Measurements from ENCODE around the gene ASAP2. TPM values are rescaled to one million over a fixed set of nuclear protein-coding genes. Genes with fewer than 3 reads are reported as not detected.
A peak's percentile ranks its signal among the peaks of the same experiment; 100 is the strongest.

Gene ASAP2
- total RNA-seq, 1 donor = 66.2 TPM

DNA sequence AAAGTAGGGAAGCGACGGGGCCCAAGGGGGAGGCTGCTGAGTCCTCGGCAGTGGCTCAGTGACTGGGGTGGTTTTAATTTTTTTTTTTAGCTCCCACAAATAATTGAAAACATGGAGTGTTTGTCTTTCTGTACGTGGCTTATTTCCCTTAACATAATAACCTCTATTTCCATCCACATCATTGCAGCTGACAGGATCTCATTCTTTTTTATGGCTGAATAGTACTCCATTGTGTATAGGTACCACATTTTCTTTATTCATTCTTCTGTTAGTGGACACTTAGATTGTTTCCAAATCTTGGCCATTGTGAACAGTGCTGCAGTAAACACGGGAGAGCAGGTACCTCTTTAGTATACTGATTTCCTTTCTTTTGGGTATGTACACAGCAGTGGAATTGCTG is 65.1 kb downstream of the ASAP2 start:
- Histone ChIP-seq H3K9me3 (ENCODE audit: low read depth, low read length) (no peaks in the 10 kb centered on the region), H3K79me2 (ENCODE audit: insufficient read depth, low read length) (peaks cover 97% of the 10 kb centered on the region), H3K36me3 (ENCODE audit: insufficient read depth, low read length) (no peaks in the 10 kb centered on the region), H3K4me2 (ENCODE audit: insufficient read depth, low read length) (no peak overlapping the region), H3K4me1 (ENCODE audit: insufficient read depth, low read length) (peaks cover 11% of the 10 kb centered on the region), H4K20me1 (ENCODE audit: insufficient read depth, low read length) (peaks cover 2% of the 10 kb centered on the region), H3K27ac (ENCODE audit: low read depth, low read length) (no peak overlapping the region), H3K4me3 (ENCODE audit: insufficient read depth, low read length) (no peak overlapping the region), H2AFZ (ENCODE audit: low read length) (no peak overlapping the region), H3K27me3 (ENCODE audit: insufficient read depth, low read length) (no peaks in the 10 kb centered on the region)
- TF ChIP-seq, protein P1, sequence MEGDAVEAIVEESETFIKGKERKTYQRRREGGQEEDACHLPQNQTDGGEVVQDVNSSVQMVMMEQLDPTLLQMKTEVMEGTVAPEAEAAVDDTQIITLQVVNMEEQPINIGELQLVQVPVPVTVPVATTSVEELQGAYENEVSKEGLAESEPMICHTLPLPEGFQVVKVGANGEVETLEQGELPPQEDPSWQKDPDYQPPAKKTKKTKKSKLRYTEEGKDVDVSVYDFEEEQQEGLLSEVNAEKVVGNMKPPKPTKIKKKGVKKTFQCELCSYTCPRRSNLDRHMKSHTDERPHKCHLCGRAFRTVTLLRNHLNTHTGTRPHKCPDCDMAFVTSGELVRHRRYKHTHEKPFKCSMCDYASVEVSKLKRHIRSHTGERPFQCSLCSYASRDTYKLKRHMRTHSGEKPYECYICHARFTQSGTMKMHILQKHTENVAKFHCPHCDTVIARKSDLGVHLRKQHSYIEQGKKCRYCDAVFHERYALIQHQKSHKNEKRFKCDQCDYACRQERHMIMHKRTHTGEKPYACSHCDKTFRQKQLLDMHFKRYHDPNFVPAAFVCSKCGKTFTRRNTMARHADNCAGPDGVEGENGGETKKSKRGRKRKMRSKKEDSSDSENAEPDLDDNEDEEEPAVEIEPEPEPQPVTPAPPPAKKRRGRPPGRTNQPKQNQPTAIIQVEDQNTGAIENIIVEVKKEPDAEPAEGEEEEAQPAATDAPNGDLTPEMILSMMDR (IDR thresholded peaks at IDR 0.05; ENCODE audit: extremely low read depth, low read depth, low read length) = no peak
- no peak for DNase-seq (ENCODE audit: insufficient read length, low spot score, missing footprints)

DNA sequence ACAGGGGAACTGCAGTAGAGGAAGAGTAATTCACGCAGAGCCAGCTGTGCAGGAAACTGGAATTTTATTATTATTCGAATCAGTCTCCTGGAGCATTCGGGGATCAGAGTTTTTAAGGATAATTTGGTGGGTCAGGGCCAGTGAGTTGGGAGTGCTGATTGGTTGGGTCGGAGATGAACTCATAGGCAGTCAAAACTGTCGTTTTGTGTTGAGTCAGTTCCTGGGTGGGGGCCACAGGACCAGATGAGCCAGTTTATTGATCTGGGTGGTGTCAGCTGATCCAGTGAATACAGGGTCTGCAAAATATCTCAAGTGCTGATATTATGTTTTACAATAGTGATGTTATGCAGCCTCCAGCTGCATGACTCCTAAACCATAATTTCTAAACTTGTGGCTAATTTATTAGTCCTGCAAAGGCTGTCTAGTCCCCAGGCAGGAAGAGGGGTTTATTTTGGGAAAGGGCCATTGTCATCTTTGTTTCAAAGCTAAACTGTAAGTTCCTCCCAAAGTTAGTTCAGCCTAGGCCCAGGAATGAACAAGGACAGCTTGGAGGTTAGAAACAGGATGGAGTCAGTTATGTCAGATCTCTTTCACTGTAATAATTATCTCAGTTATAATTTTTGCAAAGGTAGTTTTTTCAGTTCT is 67.0 kb downstream of the ASAP2 start:
- no peaks in the 10 kb centered on the region for H3K36me3 ChIP-seq (ENCODE audit: insufficient read depth, low read length)
- peak overlapping the region; percentile 22 for H3K4me2 ChIP-seq (ENCODE audit: insufficient read depth, low read length)
- H2AFZ ChIP-seq (ENCODE audit: low read length) = no peak overlapping the region
- no peak for DNase-seq (ENCODE audit: insufficient read length, low spot score, missing footprints)
- peaks cover 2% of the 10 kb centered on the region for H4K20me1 ChIP-seq (ENCODE audit: insufficient read depth, low read length)
- no peaks in the 10 kb centered on the region for H3K9me3 ChIP-seq (ENCODE audit: low read depth, low read length)
- TF ChIP-seq, protein P1 (IDR thresholded peaks at IDR 0.05; ENCODE audit: extremely low read depth, low read depth, low read length) = no peak
- H3K4me3 ChIP-seq (ENCODE audit: insufficient read depth, low read length) = no peak overlapping the region
- H3K79me2 ChIP-seq (ENCODE audit: insufficient read depth, low read length) = peaks cover 98% of the 10 kb centered on the region
- H3K27me3 ChIP-seq (ENCODE audit: insufficient read depth, low read length) = no peaks in the 10 kb centered on the region
- peaks cover 10% of the 10 kb centered on the region for H3K4me1 ChIP-seq (ENCODE audit: insufficient read depth, low read length)
- H3K27ac ChIP-seq (ENCODE audit: low read depth, low read length) = peak overlapping the region; percentile 56

DNA sequence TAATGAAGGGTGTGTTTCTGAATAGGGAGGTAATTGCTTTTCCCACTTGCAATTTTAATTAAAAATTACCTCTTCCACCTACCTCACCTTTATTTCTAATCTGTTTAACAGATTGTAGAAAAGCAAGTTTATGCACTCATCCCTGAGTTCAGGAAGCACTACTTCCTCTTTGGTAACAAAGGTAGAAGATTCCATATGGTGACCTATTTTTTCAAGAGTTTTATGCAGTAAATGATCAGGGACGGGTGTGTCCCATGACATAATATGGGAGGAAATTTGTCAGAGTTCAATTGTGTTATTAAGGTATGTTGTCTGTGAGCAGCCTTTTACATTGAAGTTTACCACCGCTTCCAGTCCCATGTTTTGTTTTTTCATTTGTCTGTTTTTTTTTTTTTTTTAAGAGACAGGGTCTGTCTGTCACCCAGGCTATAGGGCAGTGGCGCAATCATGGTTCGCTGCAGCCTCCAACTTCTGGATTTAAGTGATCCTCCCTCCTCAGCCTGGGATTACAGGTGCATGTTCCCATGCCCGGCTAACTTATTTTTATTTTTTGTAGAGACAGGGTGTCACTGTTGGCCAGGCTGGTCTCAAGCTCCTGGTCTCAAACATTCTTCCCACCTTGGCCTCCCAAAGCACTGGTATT is 68.2 kb downstream of the ASAP2 start:
- peaks cover 96% of the 10 kb centered on the region for H3K79me2 ChIP-seq (ENCODE audit: insufficient read depth, low read length)
- peaks cover 10% of the 10 kb centered on the region for H3K4me1 ChIP-seq (ENCODE audit: insufficient read depth, low read length)
- H2AFZ ChIP-seq (ENCODE audit: low read length) = no peak overlapping the region
- H3K9me3 ChIP-seq (ENCODE audit: low read depth, low read length) = no peaks in the 10 kb centered on the region
- DNase-seq (ENCODE audit: insufficient read length, low spot score, missing footprints) = no peak
- H3K27ac ChIP-seq (ENCODE audit: low read depth, low read length) = no peak overlapping the region
- TF ChIP-seq, protein P1 (IDR thresholded peaks at IDR 0.05; ENCODE audit: extremely low read depth, low read depth, low read length) = no peak
- H3K4me3 ChIP-seq (ENCODE audit: insufficient read depth, low read length) = no peak overlapping the region
- no peaks in the 10 kb centered on the region for H3K27me3 ChIP-seq (ENCODE audit: insufficient read depth, low read length)
- H3K4me2 ChIP-seq (ENCODE audit: insufficient read depth, low read length) = no peak overlapping the region
- peaks cover 2% of the 10 kb centered on the region for H4K20me1 ChIP-seq (ENCODE audit: insufficient read depth, low read length)
- H3K36me3 ChIP-seq (ENCODE audit: insufficient read depth, low read length) = peaks cover 7% of the 10 kb centered on the region

DNA sequence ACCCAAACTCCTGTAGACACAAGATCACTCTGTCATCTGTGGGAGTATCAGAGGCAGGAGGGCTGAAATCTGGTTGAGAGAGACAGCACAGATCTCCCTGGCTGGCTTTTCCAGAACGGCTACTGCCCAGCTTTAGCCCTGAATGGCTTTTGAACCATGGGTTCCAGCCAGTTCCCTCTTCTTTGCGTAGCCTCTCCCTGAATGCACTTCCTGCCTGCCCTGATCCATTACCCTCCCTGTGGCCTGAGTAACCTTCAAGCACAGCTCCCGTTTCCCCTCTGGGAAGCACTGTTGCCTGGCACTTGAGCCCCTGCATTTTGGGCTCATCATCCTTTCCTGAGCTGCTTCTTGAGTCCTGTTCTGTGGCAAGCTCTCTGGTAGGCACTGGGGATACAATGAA is 68.8 kb downstream of the ASAP2 start:
- TF ChIP-seq, protein P1 (IDR thresholded peaks at IDR 0.05; ENCODE audit: extremely low read depth, low read depth, low read length) = no peak
- H3K4me1 ChIP-seq (ENCODE audit: insufficient read depth, low read length) = peaks cover 10% of the 10 kb centered on the region
- H3K36me3 ChIP-seq (ENCODE audit: insufficient read depth, low read length) = peaks cover 10% of the 10 kb centered on the region
- H2AFZ ChIP-seq (ENCODE audit: low read length) = no peak overlapping the region
- no peak overlapping the region for H3K4me2 ChIP-seq (ENCODE audit: insufficient read depth, low read length)
- H3K79me2 ChIP-seq (ENCODE audit: insufficient read depth, low read length) = peaks cover 96% of the 10 kb centered on the region
- no peak overlapping the region for H3K27ac ChIP-seq (ENCODE audit: low read depth, low read length)
- peaks cover 2% of the 10 kb centered on the region for H4K20me1 ChIP-seq (ENCODE audit: insufficient read depth, low read length)
- no peaks in the 10 kb centered on the region for H3K9me3 ChIP-seq (ENCODE audit: low read depth, low read length)
- H3K27me3 ChIP-seq (ENCODE audit: insufficient read depth, low read length) = no peaks in the 10 kb centered on the region
- H3K4me3 ChIP-seq (ENCODE audit: insufficient read depth, low read length) = no peak overlapping the region
- DNase-seq (ENCODE audit: insufficient read length, low spot score, missing footprints) = no peak

Data from osteoblast (primary cell).